GM19023 (cell line): ENCODE data around the gene ARHGAP5.

Experiments
- ATAC-seq: cut with Tn5 transposase; IDR thresholded peaks from one replicate; pipeline ENCODE4 v1.9.1; 2021; ENCODE audit warnings: mild to moderate bottlenecking, moderate library complexity; ENCODE audit not compliant: unreplicated experiment

The ARHGAP5 gene

GRCh38 chr14:32076278-32077080 lies 625 bp upstream of the ARHGAP5 start:
- peak; percentile 58 for ATAC-seq

GRCh38 chr14:32078023-32078857 lies 1.1 kb downstream of the ARHGAP5 start:
- ATAC-seq: peak; percentile 6

GRCh38 chr14:32078858-32079216 lies 1.7 kb downstream of the ARHGAP5 start:
- ATAC-seq: no peak

- no peak for ATAC-seq
Observed at GRCh38 chr14:32079264-32079663, 2.2 kb downstream of the ARHGAP5 start.

GRCh38 chr14:32080001-32080510 lies 3.0 kb downstream of the ARHGAP5 start:
- ATAC-seq: no peak

- no peak for ATAC-seq
Observed at GRCh38 chr14:32081901-32082300, 4.8 kb downstream of the ARHGAP5 start.

- ATAC-seq: no peak
Observed at GRCh38 chr14:32083315-32083624, 6.2 kb downstream of the ARHGAP5 start.

- no peak for ATAC-seq
Observed at GRCh38 chr14:32083789-32084188, 6.7 kb downstream of the ARHGAP5 start.

- ATAC-seq: no peak
Observed at GRCh38 chr14:32085182-32085844, 8.2 kb downstream of the ARHGAP5 start.

GRCh38 chr14:32085845-32086383 lies 8.8 kb downstream of the ARHGAP5 start:
- no peak for ATAC-seq

GRCh38 chr14:32087173-32087861 lies 10.2 kb downstream of the ARHGAP5 start:
- no peak for ATAC-seq

- no peak for ATAC-seq
Observed at GRCh38 chr14:32087907-32088306, 10.8 kb downstream of the ARHGAP5 start.

GRCh38 chr14:32090686-32091085 lies 13.6 kb downstream of the ARHGAP5 start:
- ATAC-seq: no peak

- ATAC-seq: no peak
Observed at GRCh38 chr14:32099473-32099872, 22.4 kb downstream of the ARHGAP5 start.

GRCh38 chr14:32100175-32100574 lies 23.1 kb downstream of the ARHGAP5 start:
- ATAC-seq: no peak

GRCh38 chr14:32102152-32102787 lies 25.2 kb downstream of the ARHGAP5 start:
- peak; percentile 83 for ATAC-seq

GRCh38 chr14:32102968-32103367 lies 25.9 kb downstream of the ARHGAP5 start:
- ATAC-seq: no peak

- no peak for ATAC-seq
Observed at GRCh38 chr14:32104308-32104707, 27.2 kb downstream of the ARHGAP5 start.

- ATAC-seq: no peak
Observed at GRCh38 chr14:32104803-32105202, 27.7 kb downstream of the ARHGAP5 start.
